PC-3 (cell line): Measurements from ENCODE around the gene PCDHGA8. TPM values are rescaled to one million over a fixed set of nuclear protein-coding genes. Genes with fewer than 3 reads are reported as not detected.
"Not testable (repeated sequence)": the region's sequence is repeated elsewhere in the genome, so short reads cannot be mapped to it uniquely, and the experiment has no call there.

Experiments used
- ATAC-seq: fragments of 200-7000 bp; cut with Tn5 transposase; 2 replicates; pipeline ENCODE4 v1.9.1; 2020; ENCODE audit warnings: mild to moderate bottlenecking, moderate library complexity
- BruUV-seq: library from RNA; stranded (reverse); fragments of 400-500 nt; replicated peaks from 2 replicates; lab custom pipeline; 2021; lab: Mats Ljungman, UMichigan
- CTCF ChIA-PET: fragments of 300-600 bp; sonication (Branson Sonifier 250); formaldehyde crosslinking; loops from one replicate; lab custom pipeline; 2022; ENCODE audit warnings: antibody characterized with exemption; lab: Charles Lee
- POLR2A ChIA-PET: fragments of 300-600 bp; sonication (Branson Sonifier 250); formaldehyde crosslinking; loops from one replicate; lab custom pipeline; 2022; ENCODE audit warnings: antibody characterized with exemption; ENCODE audit not compliant: unreplicated experiment; lab: Charles Lee
- DNase-seq: peaks from one replicate; pipeline ENCODE4 v3.0.0-alpha.2; 2015
- H2AFZ ChIP-seq: fragments of 300-600 bp; sonication (generic); 2 replicates; pipeline ENCODE4 v1.6.0; 2016; ENCODE audit warnings: antibody characterized with exemption, low read length
- H3F3A ChIP-seq: fragments of 300-600 bp; sonication (generic); one replicate; pipeline ENCODE4 v1.6.0; 2017; ENCODE audit warnings: antibody characterized with exemption, low read length, control low read depth, mild to moderate bottlenecking; ENCODE audit not compliant: unreplicated experiment
- H3K27ac ChIP-seq: fragments of 300-600 bp; sonication (generic); 2 replicates; pipeline ENCODE4 v1.5.1; 2016; ENCODE audit warnings: mild to moderate bottlenecking, low read length
- H3K27me3 ChIP-seq: fragments of 300-600 bp; sonication (generic); 2 replicates; pipeline ENCODE4 v1.6.1; 2016; ENCODE audit warnings: low read length, mixed read lengths
- H3K36me3 ChIP-seq: fragments of 300-600 bp; sonication (generic); 2 replicates; pipeline ENCODE4 v1.6.1; 2016; ENCODE audit warnings: low read depth, mixed run types, low read length, mixed read lengths
- H3K4me1 ChIP-seq: fragments of 300-600 bp; sonication (generic); 2 replicates; pipeline ENCODE4 v1.5.1; 2016; ENCODE audit warnings: low read length; ENCODE audit not compliant: insufficient read depth
- H3K4me2 ChIP-seq: fragments of 300-600 bp; sonication (generic); 2 replicates; pipeline ENCODE4 v1.6.0; 2016; ENCODE audit warnings: low read length
- H3K4me3 ChIP-seq: fragments of 300-600 bp; sonication (generic); 2 replicates; pipeline ENCODE4 v1.5.1; 2016; ENCODE audit warnings: mild to moderate bottlenecking, low read length, mixed read lengths
- H3K79me2 ChIP-seq: fragments of 300-600 bp; sonication (generic); 2 replicates; pipeline ENCODE4 v1.6.1; 2017; ENCODE audit warnings: low read length, mixed read lengths
- H3K9ac ChIP-seq: fragments of 300-600 bp; sonication (generic); 2 replicates; pipeline ENCODE4 v1.6.0; 2016; ENCODE audit warnings: mild to moderate bottlenecking, low read length
- H3K9me2 ChIP-seq: fragments of 300-600 bp; sonication (generic); replicated peaks from 2 replicates; pipeline ENCODE4 v1.6.1; 2016; ENCODE audit warnings: mixed run types, low read length, mixed read lengths
- H3K9me3 ChIP-seq: fragments of 300-600 bp; sonication (generic); 2 replicates; pipeline ENCODE4 v1.6.1; 2016; ENCODE audit warnings: low read length, mixed read lengths
- H4K20me1 ChIP-seq: fragments of 300-600 bp; sonication (generic); 2 replicates; pipeline ENCODE4 v1.6.1; 2016; ENCODE audit warnings: low read length, mixed read lengths
- CTCF ChIP-seq: fragments of 300-600 bp; sonication (generic); conservative IDR thresholded peaks from 2 replicates; pipeline ENCODE4 v1.5.1; 2017; ENCODE audit warnings: antibody characterized with exemption, low read depth, mild to moderate bottlenecking, low read length
- EZH2 ChIP-seq: fragments of 300-600 bp; sonication (generic); IDR thresholded peaks from one replicate; pipeline ENCODE4 v1.6.1; 2017; ENCODE audit warnings: antibody characterized with exemption, mild to moderate bottlenecking, low read length; ENCODE audit not compliant: unreplicated experiment
- EZH2phosphoT487 ChIP-seq: fragments of 300-600 bp; sonication (generic); IDR thresholded peaks from 2 replicates; pipeline ENCODE4 v1.6.1; 2018; ENCODE audit warnings: mild to moderate bottlenecking, antibody characterized with exemption, low read length, borderline replicate concordance
- intact Hi-C: fragments of 100-400 bp; cut with micrococcal nuclease; formaldehyde crosslinking; loops from 2 replicates; pipeline ENCODE4 v1.9.0; 2023
- total RNA-seq: library from RNA; depleted of rRNA; stranded (reverse); fragments of >200 nt; gene quantifications from 2 replicates; pipeline ENCODE4 v1.2.3, GENCODE V29; 2014

PCDHGA8 gene
- total RNA-seq, 1 experiment from 2014 or later = 0.51 TPM

GRCh38 chr5:141343242-141343952, 49.0 kb upstream of the PCDHGA8 start, which contains the start of gene PCDHGA3:
Gene PCDHGA3, plus strand, starts transcription at chr5:141343829. Its CDS starts 205 bp downstream, at chr5:141344034.
- no peaks in the 10 kb centered on the region for H3K27me3 ChIP-seq
- no peak within 1 kb of the TSS for H2AFZ ChIP-seq
- no peaks in the 10 kb centered on the region for H3K9me2 ChIP-seq
- ChIA-PET POLR2A (no interaction called here), CTCF (no interaction called here)
- ATAC-seq (no peak), DNase-seq (no peak)
- no peak within 1 kb of the TSS for H3K27ac ChIP-seq
- no TSS peak for BruUV-seq
- H3K4me3 ChIP-seq = no peak within 1 kb of the TSS
- no peak within 1 kb of the TSS for H3K9ac ChIP-seq
- intact Hi-C loops = no loop called here
- H3K4me1 ChIP-seq = no peaks in the 10 kb centered on the region
- no peaks in the 10 kb centered on the region for H3K79me2 ChIP-seq
- H3K4me2 ChIP-seq = no peak within 1 kb of the TSS
- no peaks in the 10 kb centered on the region for H3K36me3 ChIP-seq
- H4K20me1 ChIP-seq = no peaks in the 10 kb centered on the region
- H3F3A ChIP-seq = no peaks in the 10 kb centered on the region
- TF ChIP-seq CTCF (no peak; the same call in 1 of the 2 replicates), EZH2 (no peak)
- no peaks in the 10 kb centered on the region for H3K9me3 ChIP-seq

GRCh38 chr5:141343953-141344463, 48.4 kb upstream of the PCDHGA8 start:
- ATAC-seq = no peak
- Histone ChIP-seq H3K9ac (no peak overlapping the region), H3F3A (no peaks in the 10 kb centered on the region), H3K36me3 (no peaks in the 10 kb centered on the region), H3K27me3 (no peaks in the 10 kb centered on the region), H2AFZ (no peak overlapping the region), H3K4me2 (no peak overlapping the region), H3K9me3 (no peaks in the 10 kb centered on the region), H4K20me1 (no peaks in the 10 kb centered on the region), H3K4me3 (no peak overlapping the region), H3K9me2 (no peaks in the 10 kb centered on the region), H3K27ac (no peak overlapping the region), H3K79me2 (no peaks in the 10 kb centered on the region), H3K4me1 (no peaks in the 10 kb centered on the region)
- intact Hi-C loops = no loop called here
- POLR2A ChIA-PET = no interaction called here
- no TSS peak for BruUV-seq
- no peak for DNase-seq
- CTCF ChIA-PET = no interaction called here
- TF ChIP-seq EZH2phosphoT487 = no peak
- no peak for TF ChIP-seq EZH2
- TF ChIP-seq CTCF = no peak

- no peaks in the 10 kb centered on the region for H4K20me1 ChIP-seq
- no peaks in the 10 kb centered on the region for H3F3A ChIP-seq
- no TSS peak for BruUV-seq
- H2AFZ ChIP-seq = no peak overlapping the region
- ATAC-seq = no peak
- H3K27me3 ChIP-seq = no peaks in the 10 kb centered on the region
- intact Hi-C loops = no loop called here
- no peaks in the 10 kb centered on the region for H3K9me2 ChIP-seq
- no peak overlapping the region for H3K4me3 ChIP-seq
- no peaks in the 10 kb centered on the region for H3K79me2 ChIP-seq
- TF ChIP-seq CTCF (no peak), EZH2 (no peak), EZH2phosphoT487 (no peak)
- H3K9me3 ChIP-seq = no peaks in the 10 kb centered on the region
- H3K4me1 ChIP-seq = no peaks in the 10 kb centered on the region
- no peak overlapping the region for H3K4me2 ChIP-seq
- H3K27ac ChIP-seq = no peak overlapping the region
- DNase-seq = no peak
- H3K36me3 ChIP-seq = no peaks in the 10 kb centered on the region
- no peak overlapping the region for H3K9ac ChIP-seq
- ChIA-PET CTCF (no interaction called here), POLR2A (no interaction called here)
Observed at GRCh38 chr5:141345327-141345726, 47.1 kb upstream of the PCDHGA8 start.

GRCh38 chr5:141346017-141346416, 46.4 kb upstream of the PCDHGA8 start:
- not testable (repeated sequence) for H3K9me3 ChIP-seq

More at GRCh38 chr5:141346017-141346416, 46.4 kb upstream of the PCDHGA8 start:
- intact Hi-C loops, H3K9ac ChIP-seq, DNase-seq, H3K79me2 ChIP-seq, H4K20me1 ChIP-seq, H3K27ac ChIP-seq, H3K9me2 ChIP-seq, H3K4me3 ChIP-seq, H3K27me3 ChIP-seq, ATAC-seq, H3F3A ChIP-seq, H3K4me1 ChIP-seq, H3K4me2 ChIP-seq, CTCF ChIA-PET, BruUV-seq, H2AFZ ChIP-seq, H3K36me3 ChIP-seq: not testable (repeated sequence)
- POLR2A ChIA-PET = interaction anchor here (0.6 kb wide), 1 partner anchor 245 kb away, joined by 4 read pairs; no protein-coding TSS in a partner anchor
